ENCODE data around the gene GULP1.

The GULP1 gene

DNA sequence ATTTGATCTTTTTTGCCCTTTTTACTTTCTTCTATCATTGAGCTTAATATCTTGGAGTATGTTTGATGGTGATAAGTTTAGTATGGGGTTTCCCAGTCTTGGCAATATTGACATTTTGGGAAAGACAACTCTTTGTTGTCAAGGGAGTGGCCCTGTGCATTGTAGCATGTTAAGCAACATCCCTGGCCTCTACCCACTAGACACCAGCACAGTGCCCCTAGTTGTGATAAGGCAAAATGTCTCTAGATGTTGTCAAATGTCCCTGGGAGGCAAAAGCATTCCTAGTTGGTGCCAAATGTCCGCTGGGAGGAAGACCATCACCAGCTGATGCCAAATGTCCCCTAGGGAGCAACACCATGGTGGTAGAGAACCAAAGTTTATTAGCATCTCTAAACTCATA is 28.2 kb downstream of the GULP1 start:
- TF ChIP-seq, protein P1, sequence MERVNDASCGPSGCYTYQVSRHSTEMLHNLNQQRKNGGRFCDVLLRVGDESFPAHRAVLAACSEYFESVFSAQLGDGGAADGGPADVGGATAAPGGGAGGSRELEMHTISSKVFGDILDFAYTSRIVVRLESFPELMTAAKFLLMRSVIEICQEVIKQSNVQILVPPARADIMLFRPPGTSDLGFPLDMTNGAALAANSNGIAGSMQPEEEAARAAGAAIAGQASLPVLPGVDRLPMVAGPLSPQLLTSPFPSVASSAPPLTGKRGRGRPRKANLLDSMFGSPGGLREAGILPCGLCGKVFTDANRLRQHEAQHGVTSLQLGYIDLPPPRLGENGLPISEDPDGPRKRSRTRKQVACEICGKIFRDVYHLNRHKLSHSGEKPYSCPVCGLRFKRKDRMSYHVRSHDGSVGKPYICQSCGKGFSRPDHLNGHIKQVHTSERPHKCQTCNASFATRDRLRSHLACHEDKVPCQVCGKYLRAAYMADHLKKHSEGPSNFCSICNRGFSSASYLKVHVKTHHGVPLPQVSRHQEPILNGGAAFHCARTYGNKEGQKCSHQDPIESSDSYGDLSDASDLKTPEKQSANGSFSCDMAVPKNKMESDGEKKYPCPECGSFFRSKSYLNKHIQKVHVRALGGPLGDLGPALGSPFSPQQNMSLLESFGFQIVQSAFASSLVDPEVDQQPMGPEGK (CRISPR knock-in tag; IDR thresholded peaks at IDR 0.05; ENCODE audit: borderline replicate concordance): no peak
- TF ChIP-seq, protein P2, sequence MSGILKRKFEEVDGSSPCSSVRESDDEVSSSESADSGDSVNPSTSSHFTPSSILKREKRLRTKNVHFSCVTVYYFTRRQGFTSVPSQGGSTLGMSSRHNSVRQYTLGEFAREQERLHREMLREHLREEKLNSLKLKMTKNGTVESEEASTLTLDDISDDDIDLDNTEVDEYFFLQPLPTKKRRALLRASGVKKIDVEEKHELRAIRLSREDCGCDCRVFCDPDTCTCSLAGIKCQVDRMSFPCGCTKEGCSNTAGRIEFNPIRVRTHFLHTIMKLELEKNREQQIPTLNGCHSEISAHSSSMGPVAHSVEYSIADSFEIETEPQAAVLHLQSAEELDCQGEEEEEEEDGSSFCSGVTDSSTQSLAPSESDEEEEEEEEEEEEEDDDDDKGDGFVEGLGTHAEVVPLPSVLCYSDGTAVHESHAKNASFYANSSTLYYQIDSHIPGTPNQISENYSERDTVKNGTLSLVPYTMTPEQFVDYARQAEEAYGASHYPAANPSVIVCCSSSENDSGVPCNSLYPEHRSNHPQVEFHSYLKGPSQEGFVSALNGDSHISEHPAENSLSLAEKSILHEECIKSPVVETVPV (CRISPR knock-in tag; IDR thresholded peaks at IDR 0.05): no peak
- no peak for TF ChIP-seq SNAI2 (CRISPR knock-in tag; IDR thresholded peaks at IDR 0.05)
- TF ChIP-seq ZNF70 (CRISPR knock-in tag; IDR thresholded peaks at IDR 0.05): no peak
- no peak for TF ChIP-seq BACH2 (CRISPR knock-in tag; IDR thresholded peaks at IDR 0.05; ENCODE audit: borderline replicate concordance)
- no peak for TF ChIP-seq GLIS3 (CRISPR knock-in tag; IDR thresholded peaks at IDR 0.05)
- no peak for TF ChIP-seq ZNF565 (CRISPR knock-in tag; conservative IDR thresholded peaks at IDR 0.05; ENCODE audit: low read depth)
- no peak for TF ChIP-seq ZFP3 (CRISPR knock-in tag; IDR thresholded peaks at IDR 0.05)
- TF ChIP-seq OSR1 (CRISPR knock-in tag; IDR thresholded peaks at IDR 0.05): no peak
- TF ChIP-seq RARB (CRISPR knock-in tag; IDR thresholded peaks at IDR 0.05): no peak
- TF ChIP-seq, protein P3, sequence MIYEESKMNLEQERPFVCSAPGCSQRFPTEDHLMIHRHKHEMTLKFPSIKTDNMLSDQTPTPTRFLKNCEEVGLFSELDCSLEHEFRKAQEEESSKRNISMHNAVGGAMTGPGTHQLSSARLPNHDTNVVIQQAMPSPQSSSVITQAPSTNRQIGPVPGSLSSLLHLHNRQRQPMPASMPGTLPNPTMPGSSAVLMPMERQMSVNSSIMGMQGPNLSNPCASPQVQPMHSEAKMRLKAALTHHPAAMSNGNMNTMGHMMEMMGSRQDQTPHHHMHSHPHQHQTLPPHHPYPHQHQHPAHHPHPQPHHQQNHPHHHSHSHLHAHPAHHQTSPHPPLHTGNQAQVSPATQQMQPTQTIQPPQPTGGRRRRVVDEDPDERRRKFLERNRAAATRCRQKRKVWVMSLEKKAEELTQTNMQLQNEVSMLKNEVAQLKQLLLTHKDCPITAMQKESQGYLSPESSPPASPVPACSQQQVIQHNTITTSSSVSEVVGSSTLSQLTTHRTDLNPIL (CRISPR knock-in tag; IDR thresholded peaks at IDR 0.05; ENCODE audit: low read depth): no peak
- TF ChIP-seq ZC3H10 (CRISPR knock-in tag; IDR thresholded peaks at IDR 0.05): no peak
- TF ChIP-seq PPARA (CRISPR knock-in tag; IDR thresholded peaks at IDR 0.05; ENCODE audit: borderline replicate concordance): no peak
- no peak for TF ChIP-seq ZFP30 (CRISPR knock-in tag; IDR thresholded peaks at IDR 0.05)
- ATAC-seq: no peak

- ATAC-seq: no peak
- TF ChIP-seq PPARA (CRISPR knock-in tag; IDR thresholded peaks at IDR 0.05; ENCODE audit: borderline replicate concordance): no peak
- TF ChIP-seq, protein P1 (CRISPR knock-in tag; IDR thresholded peaks at IDR 0.05; ENCODE audit: borderline replicate concordance): no peak
- TF ChIP-seq POU6F1 (CRISPR knock-in tag; IDR thresholded peaks at IDR 0.05; ENCODE audit: borderline replicate concordance, low read depth): no peak
- TF ChIP-seq ZFP3 (CRISPR knock-in tag; IDR thresholded peaks at IDR 0.05): no peak
These were observed 29.2 kb downstream of the GULP1 start for GRCh38 chr2:188320861-188321260.

GRCh38 chr2:188322569-188323551 is 31.2 kb downstream of the GULP1 start:
- TF ChIP-seq, protein P4, sequence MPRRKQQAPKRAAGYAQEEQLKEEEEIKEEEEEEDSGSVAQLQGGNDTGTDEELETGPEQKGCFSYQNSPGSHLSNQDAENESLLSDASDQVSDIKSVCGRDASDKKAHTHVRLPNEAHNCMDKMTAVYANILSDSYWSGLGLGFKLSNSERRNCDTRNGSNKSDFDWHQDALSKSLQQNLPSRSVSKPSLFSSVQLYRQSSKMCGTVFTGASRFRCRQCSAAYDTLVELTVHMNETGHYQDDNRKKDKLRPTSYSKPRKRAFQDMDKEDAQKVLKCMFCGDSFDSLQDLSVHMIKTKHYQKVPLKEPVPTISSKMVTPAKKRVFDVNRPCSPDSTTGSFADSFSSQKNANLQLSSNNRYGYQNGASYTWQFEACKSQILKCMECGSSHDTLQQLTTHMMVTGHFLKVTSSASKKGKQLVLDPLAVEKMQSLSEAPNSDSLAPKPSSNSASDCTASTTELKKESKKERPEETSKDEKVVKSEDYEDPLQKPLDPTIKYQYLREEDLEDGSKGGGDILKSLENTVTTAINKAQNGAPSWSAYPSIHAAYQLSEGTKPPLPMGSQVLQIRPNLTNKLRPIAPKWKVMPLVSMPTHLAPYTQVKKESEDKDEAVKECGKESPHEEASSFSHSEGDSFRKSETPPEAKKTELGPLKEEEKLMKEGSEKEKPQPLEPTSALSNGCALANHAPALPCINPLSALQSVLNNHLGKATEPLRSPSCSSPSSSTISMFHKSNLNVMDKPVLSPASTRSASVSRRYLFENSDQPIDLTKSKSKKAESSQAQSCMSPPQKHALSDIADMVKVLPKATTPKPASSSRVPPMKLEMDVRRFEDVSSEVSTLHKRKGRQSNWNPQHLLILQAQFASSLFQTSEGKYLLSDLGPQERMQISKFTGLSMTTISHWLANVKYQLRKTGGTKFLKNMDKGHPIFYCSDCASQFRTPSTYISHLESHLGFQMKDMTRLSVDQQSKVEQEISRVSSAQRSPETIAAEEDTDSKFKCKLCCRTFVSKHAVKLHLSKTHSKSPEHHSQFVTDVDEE (CRISPR knock-in tag; IDR thresholded peaks at IDR 0.05): no peak
- 0 out of 2 replicates have a peak, but pooled peaks have one; percentile 7 for TF ChIP-seq ISL1 (CRISPR knock-in tag; IDR thresholded peaks at IDR 0.05)
- ATAC-seq: peak; percentile 56
